ENCODE results near the gene CDK1. TPM values are rescaled to one million over a fixed set of nuclear protein-coding genes. Genes with fewer than 3 reads are reported as not detected.

The CDK1 gene
- total RNA-seq, 1 experiment from 2014 or later = 78.9 TPM

- no peak overlapping the region for H3K56ac ChIP-seq (ENCODE audit: insufficient read length, low read depth, low read length)
- H3K14ac ChIP-seq (ENCODE audit: insufficient read depth, low read length) = no peak overlapping the region
- no peak overlapping the region for H3K27ac ChIP-seq (ENCODE audit: insufficient read length, low read depth, low read length)
- no peak overlapping the region for H3K4ac ChIP-seq (ENCODE audit: low read depth, low read length)
- no peaks in the 10 kb centered on the region for H3K9me3 ChIP-seq (ENCODE audit: control insufficient read depth, low read depth, low read length)
- no peak overlapping the region for H3T11ph ChIP-seq (ENCODE audit: low read length)
- no peak overlapping the region for H4K91ac ChIP-seq (ENCODE audit: insufficient read length, low read depth, low read length)
- H4K20me1 ChIP-seq (ENCODE audit: control insufficient read depth, insufficient read depth, insufficient read length) = no peaks in the 10 kb centered on the region
- TF ChIP-seq CTCF (conservative IDR thresholded peaks at IDR 0.05) = no peak
- DNase-seq = no peak
- no peak overlapping the region for H2BK5ac ChIP-seq (ENCODE audit: insufficient read length, low read length)
- no peak overlapping the region for H2BK12ac ChIP-seq (ENCODE audit: insufficient read length, low read depth, low read length)
- no peak overlapping the region for H3K18ac ChIP-seq (ENCODE audit: insufficient read length, low read depth, low read length)
- no peak overlapping the region for H4K5ac ChIP-seq (ENCODE audit: insufficient read length, low read depth, low read length)
- no peak overlapping the region for H3K9ac ChIP-seq (ENCODE audit: extremely low read depth, insufficient read length, low read length)
- H2BK20ac ChIP-seq (ENCODE audit: low read depth, low read length, poor library complexity, severe bottlenecking) = no peak overlapping the region
- no CpG with 5 or more reads among the region's 3 CpGs for WGBS (ENCODE audit: extremely low coverage, insufficient read length, low lambda C conversion rate)
- Mint-ChIP-seq H3K27ac (no peak overlapping the region), H3K4me1 (peaks cover 20 to 27% of the 10 kb centered on the region in 2 experiments), H3K9me3 (no peaks in the 10 kb centered on the region), H3K36me3 (ENCODE audit: insufficient read depth in 1 of 3, low read depth in 3 of 3) (no peaks in the 10 kb centered on the region), H3K27me3 (ENCODE audit: low read depth) (no peaks in the 10 kb centered on the region), H3K4me3 (peak overlapping the region; percentile 87 to 94)
- no peaks in the 10 kb centered on the region; the same call in 1 of the 2 replicates for H3K79me2 ChIP-seq (ENCODE audit: insufficient read depth, low read length)
- no peak overlapping the region for H4K8ac ChIP-seq (replicated peaks; ENCODE audit: insufficient read length, low read depth, low read length)
- H2AK5ac ChIP-seq (ENCODE audit: insufficient read length, low read length) = no peak overlapping the region
- H2BK15ac ChIP-seq (ENCODE audit: low read depth, low read length) = no peak overlapping the region
- H3K23me2 ChIP-seq (ENCODE audit: insufficient read length, low read depth, low read length, poor library complexity, severe bottlenecking) = peaks cover 12% of the 10 kb centered on the region
- no peak overlapping the region for H3K23ac ChIP-seq (ENCODE audit: insufficient read length, low read depth, low read length)
- H3K4me2 ChIP-seq (ENCODE audit: insufficient read depth, insufficient read length, low read length) = peak overlapping the region; percentile 90
- H3K4me1 ChIP-seq (ENCODE audit: insufficient read depth, low read length) = peaks cover 3% of the 10 kb centered on the region; the same call in 1 of the 2 replicates
- H3K79me1 ChIP-seq (ENCODE audit: insufficient read depth, low read depth, low read length, poor library complexity, severe bottlenecking) = no peaks in the 10 kb centered on the region
- H2BK120ac ChIP-seq (ENCODE audit: low read depth, low read length, poor library complexity, severe bottlenecking) = no peak overlapping the region
- H2AFZ ChIP-seq (ENCODE audit: low read length) = no peak overlapping the region
- no peaks in the 10 kb centered on the region for H3K27me3 ChIP-seq (ENCODE audit: insufficient read depth, low read length)
Measured at GRCh38 chr10:60734226-60734625, 44.1 kb upstream of the CDK1 start.
